ENCODE data around the gene NPEPL1.

NPEPL1 gene

GRCh38 chr20:58701431-58702160 is 9.0 kb downstream of the NPEPL1 start:
- DNase-seq = no peak

GRCh38 chr20:58702161-58702510 is 9.5 kb downstream of the NPEPL1 start:
- DNase-seq = no peak

- no peak for DNase-seq
Measured at GRCh38 chr20:58702859-58703648, 10.5 kb downstream of the NPEPL1 start.

GRCh38 chr20:58703765-58704371 is 11.3 kb downstream of the NPEPL1 start:
- no peak for DNase-seq

- no peak for DNase-seq
Measured at GRCh38 chr20:58705208-58705926, 12.8 kb downstream of the NPEPL1 start.

- no peak for DNase-seq
Measured at GRCh38 chr20:58706150-58706892, 13.7 kb downstream of the NPEPL1 start.

GRCh38 chr20:58706975-58707681 is 14.5 kb downstream of the NPEPL1 start:
- no peak for DNase-seq

- no peak for DNase-seq
Measured at GRCh38 chr20:58707770-58708169, 15.2 kb downstream of the NPEPL1 start.

GRCh38 chr20:58708246-58708931 is 15.8 kb downstream of the NPEPL1 start:
- DNase-seq = no peak

GRCh38 chr20:58709013-58709702 is 16.6 kb downstream of the NPEPL1 start:
- no peak for DNase-seq

- no peak for DNase-seq
Measured at GRCh38 chr20:58709703-58710039, 17.1 kb downstream of the NPEPL1 start.

GRCh38 chr20:58710481-58711265 is 18.1 kb downstream of the NPEPL1 start:
- no peak for DNase-seq

GRCh38 chr20:58711266-58712051 is 18.9 kb downstream of the NPEPL1 start:
- DNase-seq = no peak

- no peak for DNase-seq
Measured at GRCh38 chr20:58712151-58712791, 19.7 kb downstream of the NPEPL1 start.

GRCh38 chr20:58712806-58713731 is 20.5 kb downstream of the NPEPL1 start:
- no peak for DNase-seq

GRCh38 chr20:58713801-58714339 is 21.3 kb downstream of the NPEPL1 start:
- DNase-seq = no peak

- no peak for DNase-seq
Measured at GRCh38 chr20:58714340-58714922, 21.8 kb downstream of the NPEPL1 start.

Measured in AML-193 (cell line).